Pulmonary artery endothelial cell (primary cell): ENCODE measurements around the gene OPN1MW. TPM values are rescaled to one million over a fixed set of nuclear protein-coding genes. Genes with fewer than 3 reads are reported as not detected.
"Not testable (repeated sequence)": the region's sequence is repeated elsewhere in the genome, so short reads cannot be mapped to it uniquely, and the experiment has no call there.

Experiments
- DNase-seq: peaks from one replicate; pipeline ENCODE4 v3.0.0-alpha.2; 2011; ENCODE audit warnings: low read depth, low spot score
- total RNA-seq: library from RNA; depleted of rRNA; stranded (reverse); fragments of >200 nt; gene quantifications from 2 replicates; pipeline ENCODE4 v1.2.3, GENCODE V29; 2014

Gene OPN1MW
- total RNA-seq, 1 donor from 2014 or later = not detected

- not testable (repeated sequence) for DNase-seq
These were observed 27.4 kb downstream of the OPN1MW start for GRCh38 chrX:154209670-154210418.

DNA sequence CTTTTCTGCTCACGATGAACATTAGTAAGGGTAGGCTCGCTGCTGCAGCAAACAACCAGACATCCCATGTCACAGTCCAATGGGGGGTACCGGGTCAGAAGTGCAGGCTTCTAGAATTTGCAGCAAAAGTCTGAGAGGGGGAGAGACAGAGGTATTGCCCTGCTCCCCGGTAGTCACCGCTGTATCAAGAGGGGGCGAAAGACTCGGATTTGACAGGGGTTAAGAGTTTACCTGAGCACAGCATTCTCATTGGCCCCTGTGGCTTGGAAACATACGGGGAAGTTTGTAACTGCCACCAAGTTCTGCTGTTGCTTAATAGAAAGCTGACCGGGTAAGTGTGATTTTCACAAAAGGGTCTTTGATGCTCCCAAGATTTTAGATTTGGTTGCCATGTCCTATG is 28.7 kb downstream of the OPN1MW start:
- DNase-seq = not testable (repeated sequence)

DNA sequence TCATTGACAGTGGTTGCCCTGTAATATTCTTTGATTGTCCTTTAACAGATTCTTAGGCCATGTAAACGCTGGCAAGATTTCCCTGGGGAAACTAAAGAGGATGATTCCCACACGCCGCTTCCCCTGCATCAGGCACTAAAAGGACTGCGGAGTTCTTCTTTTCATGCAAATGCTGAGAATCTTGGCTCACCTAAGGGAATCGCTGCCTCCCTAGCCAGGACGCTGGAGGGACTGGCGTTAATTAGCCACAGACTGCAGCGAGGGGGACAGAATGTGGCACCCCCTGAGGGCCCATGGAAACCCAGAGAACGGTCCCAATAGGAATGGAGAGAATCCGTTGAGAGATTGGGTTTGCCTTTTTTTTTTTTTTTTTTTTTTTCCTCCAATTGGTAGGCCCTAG is 29.1 kb downstream of the OPN1MW start:
- not testable (repeated sequence) for DNase-seq

- not testable (repeated sequence) for DNase-seq
These were observed 37.1 kb downstream of the OPN1MW start, which contains the start of gene OPN1MW2 for GRCh38 chrX:154219456-154219855. Gene OPN1MW2, plus strand, starts transcription at chrX:154219756. Its CDS starts 60 bp downstream, at chrX:154219816.

DNA sequence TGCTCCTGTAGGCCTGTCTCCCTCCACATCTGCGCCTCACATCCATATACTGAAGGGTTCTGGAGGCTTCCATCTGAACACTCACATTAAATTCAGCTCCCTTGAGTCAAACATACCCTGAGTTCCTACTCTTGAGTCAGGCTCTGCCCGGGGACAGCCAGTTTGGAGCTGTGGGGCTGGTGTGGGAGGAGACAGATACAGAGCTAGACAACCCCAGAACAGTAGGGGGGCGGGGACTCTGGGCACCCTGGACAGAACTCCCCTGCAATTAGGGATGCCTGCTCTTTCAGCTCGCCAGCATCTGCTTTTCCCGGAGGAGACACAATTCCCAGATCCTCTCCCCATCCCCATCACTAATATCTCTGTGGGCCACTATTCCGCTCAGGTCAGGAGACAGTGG is 42.9 kb downstream of the OPN1MW start:
- DNase-seq = not testable (repeated sequence)

GRCh38 chrX:154226706-154227105 is 44.3 kb downstream of the OPN1MW start:
- DNase-seq = not testable (repeated sequence)

GRCh38 chrX:154231443-154231842 is 49.0 kb downstream of the OPN1MW start:
- not testable (repeated sequence) for DNase-seq

DNA sequence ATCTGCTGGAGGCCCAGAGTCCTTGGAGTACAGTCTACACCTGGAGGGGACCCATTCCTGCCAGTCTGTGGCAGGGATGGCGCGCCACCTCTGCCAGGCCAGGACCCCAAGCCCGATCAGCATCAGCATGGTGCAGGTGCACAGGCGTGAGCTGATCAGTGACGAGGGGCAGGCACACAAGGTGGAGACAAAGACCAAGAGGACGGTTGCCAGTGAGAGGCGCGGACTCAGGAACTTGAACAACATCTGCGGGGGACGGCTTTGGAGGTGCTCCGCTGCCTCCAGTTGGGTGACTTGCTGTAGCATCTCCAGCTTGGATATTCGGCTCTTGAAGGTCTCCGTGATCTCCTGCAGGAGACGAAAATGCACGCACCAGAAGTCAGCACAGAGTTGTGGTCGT is 51.2 kb downstream of the OPN1MW start:
- not testable (repeated sequence) for DNase-seq

GRCh38 chrX:154238939-154239559 is 56.7 kb downstream of the OPN1MW start:
- DNase-seq = not testable (repeated sequence)

DNA sequence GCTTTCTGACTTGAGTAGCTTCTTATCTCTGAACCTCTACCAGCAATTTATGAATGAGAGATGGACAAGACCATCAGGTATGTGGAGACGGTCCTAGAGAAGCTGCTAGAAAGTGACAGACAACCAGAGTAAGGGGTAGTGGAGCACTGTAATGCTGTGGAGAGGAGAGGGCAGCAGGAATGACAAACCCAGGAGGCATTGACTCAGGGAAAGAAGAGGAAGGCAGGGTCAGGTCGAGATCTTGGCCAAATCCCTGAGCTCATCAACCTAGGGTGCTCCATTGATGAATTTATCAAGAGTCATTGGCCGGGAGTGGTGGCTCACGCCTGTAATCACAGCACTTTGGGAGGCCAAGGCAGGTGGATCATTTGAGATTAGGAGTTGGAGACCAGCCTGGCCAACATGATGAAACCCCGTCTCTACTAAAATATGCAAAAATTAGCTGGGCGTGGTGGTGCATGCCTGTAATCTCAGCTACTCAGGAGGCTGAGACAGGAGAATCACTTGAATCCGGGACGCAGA is 57.6 kb downstream of the OPN1MW start:
- DNase-seq = not testable (repeated sequence)

Other genes with a start within 250 kb of the OPN1MW start
- gene NAA10, start 247.6 kb upstream of the OPN1MW start, total RNA-seq = 97.3 and 113 TPM in 2 replicates
- 4.9 and 8.5 TPM in 2 replicates for gene RENBP, start 238.0 kb upstream of the OPN1MW start, total RNA-seq
- gene HCFC1, start 210.8 kb upstream of the OPN1MW start, total RNA-seq = 14.8 and 22.9 TPM in 2 replicates
- 2.9 and 5.3 TPM in 2 replicates for gene TMEM187, start 209.8 kb upstream of the OPN1MW start, total RNA-seq
- 93.2 and 98.0 TPM in 2 replicates for gene IRAK1, start 162.7 kb upstream of the OPN1MW start, total RNA-seq
- 20.4 and 21.6 TPM in 2 replicates for gene MECP2, start 84.9 kb upstream of the OPN1MW start, total RNA-seq
- not detected in 2 replicates for gene OPN1LW, start 38.4 kb upstream of the OPN1MW start, total RNA-seq
- not detected in 2 replicates for gene OPN1MW2, start 37.2 kb downstream of the OPN1MW start, total RNA-seq
- gene OPN1MW3, start 75.0 kb downstream of the OPN1MW start, total RNA-seq = not detected in 2 replicates
- gene TEX28, start 112.5 kb downstream of the OPN1MW start, total RNA-seq = not detected in 2 replicates
- gene TKTL1, start 113.2 kb downstream of the OPN1MW start, total RNA-seq = not detected in 2 replicates
- 1,775 and 2,557 TPM in 2 replicates for gene FLNA, start 192.0 kb downstream of the OPN1MW start, total RNA-seq
- gene EMD, start 196.7 kb downstream of the OPN1MW start, total RNA-seq = 20.1 and 23.5 TPM in 2 replicates
- gene RPL10, start 215.8 kb downstream of the OPN1MW start, total RNA-seq = 1,825 and 3,241 TPM in 2 replicates
- 107 and 134 TPM in 2 replicates for gene DNASE1L1, start 226.7 kb downstream of the OPN1MW start, total RNA-seq
- 17.7 and 18.6 TPM in 2 replicates for gene TAFAZZIN, start 228.9 kb downstream of the OPN1MW start, total RNA-seq
- gene ATP6AP1, start 246.1 kb downstream of the OPN1MW start, total RNA-seq = 66.5 and 104 TPM in 2 replicates